Calu3 (cell line): ENCODE data around the gene ACOXL. TPM values are rescaled to one million over a fixed set of nuclear protein-coding genes. Genes with fewer than 3 reads are reported as not detected.

Experiments used
- BruUV-seq: library from RNA; stranded (reverse); fragments of 400-500 nt; replicated peaks from 2 replicates; lab custom pipeline; 2021; lab: Mats Ljungman, UMichigan
- CTCF ChIA-PET: fragments of 300-600 bp; sonication (Branson Sonifier 250); formaldehyde crosslinking; loops from one replicate; lab custom pipeline; 2022; ENCODE audit warnings: antibody characterized with exemption; lab: Charles Lee
- DNase-seq: peaks from one replicate; pipeline ENCODE4 v3.0.0; 2022
- H3K27ac Mint-ChIP-seq: one replicate; pipeline ENCODE4 v1.8.0; 2022; ENCODE audit warnings: mixed read lengths; ENCODE audit not compliant: unreplicated experiment
- H3K27me3 Mint-ChIP-seq: one replicate; pipeline ENCODE4 v1.8.0; 2022; ENCODE audit warnings: mixed read lengths; ENCODE audit not compliant: unreplicated experiment
- H3K36me3 Mint-ChIP-seq: one replicate; pipeline ENCODE4 v1.8.0; 2022; ENCODE audit warnings: mild to moderate bottlenecking, moderate library complexity, mixed read lengths; ENCODE audit not compliant: insufficient read depth, unreplicated experiment
- H3K4me1 Mint-ChIP-seq: one replicate; pipeline ENCODE4 v1.8.0; 2022; ENCODE audit warnings: mild to moderate bottlenecking, low read depth, mixed read lengths; ENCODE audit not compliant: unreplicated experiment
- H3K4me3 Mint-ChIP-seq: one replicate; pipeline ENCODE4 v1.8.0; 2022; ENCODE audit warnings: mild to moderate bottlenecking, low read depth, moderate library complexity, mixed read lengths; ENCODE audit not compliant: unreplicated experiment
- H3K9me3 Mint-ChIP-seq: one replicate; pipeline ENCODE4 v1.8.0; 2022; ENCODE audit warnings: low read depth, mixed read lengths; ENCODE audit not compliant: unreplicated experiment
- CTCF ChIP-seq: fragments of 200-600 bp; IDR thresholded peaks from one replicate; pipeline ENCODE4 v1.8.0; 2022; ENCODE audit warnings: antibody characterized with exemption; ENCODE audit not compliant: unreplicated experiment
- intact Hi-C: fragments of 100-400 bp; cut with micrococcal nuclease; formaldehyde crosslinking; loops from one replicate; pipeline ENCODE4 v1.10.0; 2022; ENCODE audit not compliant: unreplicated experiment
- total RNA-seq: library from RNA; stranded (reverse); gene quantifications from 2 replicates; pipeline ENCODE4 v1.2.3, GENCODE V29; 2022

The ACOXL gene
- total RNA-seq, 1 experiment from 2014 or later: 2.7 TPM

- no peak for TF ChIP-seq CTCF
- Mint-ChIP-seq H3K27me3 (peaks cover 11% of the 10 kb centered on the region), H3K4me1 (no peaks in the 10 kb centered on the region), H3K9me3 (peaks cover 8% of the 10 kb centered on the region), H3K4me3 (no peak overlapping the region), H3K36me3 (no peaks in the 10 kb centered on the region), H3K27ac (no peak overlapping the region)
- intact Hi-C loops: no loop called here
- CTCF ChIA-PET: no interaction called here
- no peak for DNase-seq
- no TSS peak for BruUV-seq
These were observed 193.1 kb downstream of the ACOXL start for GRCh38 chr2:110925479-110925878.

- peaks cover 10% of the 10 kb centered on the region for H3K9me3 Mint-ChIP-seq
- no TSS peak for BruUV-seq
- no peaks in the 10 kb centered on the region for H3K4me1 Mint-ChIP-seq
- CTCF ChIA-PET: interaction anchor here (0.6 kb wide), 1 partner anchor 48 kb away, joined by 3 read pairs; no protein-coding TSS in a partner anchor
- no peak for DNase-seq
- no peak overlapping the region for H3K4me3 Mint-ChIP-seq
- no peak for TF ChIP-seq CTCF
- intact Hi-C loops: no loop called here
- peaks cover 10% of the 10 kb centered on the region for H3K27me3 Mint-ChIP-seq
- H3K36me3 Mint-ChIP-seq: no peaks in the 10 kb centered on the region
- H3K27ac Mint-ChIP-seq: no peak overlapping the region
These were observed 195.2 kb downstream of the ACOXL start for GRCh38 chr2:110927526-110927925.

- Mint-ChIP-seq H3K4me1 (no peaks in the 10 kb centered on the region), H3K27me3 (peaks cover 9% of the 10 kb centered on the region), H3K27ac (no peak overlapping the region), H3K4me3 (no peak overlapping the region), H3K36me3 (no peaks in the 10 kb centered on the region), H3K9me3 (peaks cover 10% of the 10 kb centered on the region)
- no TSS peak for BruUV-seq
- intact Hi-C loops: no loop called here
- DNase-seq: no peak
- no peak for TF ChIP-seq CTCF
- CTCF ChIA-PET: no interaction called here
These were observed 197.2 kb downstream of the ACOXL start for GRCh38 chr2:110929528-110929927.

GRCh38 chr2:110931648-110932047 is 199.3 kb downstream of the ACOXL start:
- intact Hi-C loops: no loop called here
- Mint-ChIP-seq H3K9me3 (peaks cover 10% of the 10 kb centered on the region), H3K4me3 (no peak overlapping the region), H3K27me3 (peaks cover 24% of the 10 kb centered on the region), H3K36me3 (no peaks in the 10 kb centered on the region), H3K27ac (no peak overlapping the region), H3K4me1 (no peaks in the 10 kb centered on the region)
- TF ChIP-seq CTCF: no peak
- no TSS peak for BruUV-seq
- DNase-seq: no peak
- CTCF ChIA-PET: no interaction called here
